Measurements from ENCODE around the gene SAMMSON.

SAMMSON gene

GRCh38 chr3:70094197-70094596 is 94.7 kb downstream of the SAMMSON start:
- DNase-seq, result no peak

DNA sequence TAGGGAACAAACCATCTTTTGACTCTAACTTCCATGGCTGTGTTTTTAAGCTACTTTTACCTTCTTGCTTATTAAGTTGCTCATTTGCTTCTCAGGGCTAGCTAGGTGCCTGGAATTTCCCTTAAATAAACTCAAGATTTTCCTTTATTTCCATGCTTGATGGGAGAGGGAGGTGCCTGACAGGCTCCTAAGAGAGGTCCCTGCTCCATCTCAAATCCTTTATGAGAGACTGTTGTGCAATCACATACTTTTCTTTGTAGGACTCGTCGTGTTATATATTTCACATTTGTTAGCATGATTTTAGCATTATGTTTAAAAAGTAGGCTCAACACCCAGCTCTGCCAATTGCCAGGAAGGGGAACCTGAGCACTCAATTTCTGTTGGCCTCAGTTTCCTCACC is 95.7 kb downstream of the SAMMSON start:
- no peak for DNase-seq

- no peak for DNase-seq
Measured at GRCh38 chr3:70096376-70097066, 97.0 kb downstream of the SAMMSON start.

DNA sequence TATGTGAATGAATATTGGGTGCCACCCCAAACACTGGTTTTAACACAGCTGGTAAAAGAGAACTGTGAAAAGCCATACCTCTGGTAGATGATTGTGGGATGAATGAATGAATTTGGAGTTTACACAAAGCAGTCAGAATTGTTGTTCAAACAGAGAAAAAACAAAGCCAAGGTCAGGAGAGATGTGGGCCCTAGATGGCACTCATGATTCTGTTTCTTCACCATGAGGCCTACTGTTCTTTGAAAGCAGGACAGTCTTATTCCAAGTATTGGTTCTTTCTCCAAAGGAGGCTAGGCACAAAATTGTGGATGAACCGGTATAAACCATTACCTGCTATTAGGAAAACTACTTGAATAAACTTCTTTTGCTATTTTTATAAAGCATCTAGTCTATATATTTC is 97.6 kb downstream of the SAMMSON start:
- no peak for DNase-seq

- no peak for DNase-seq
Measured at GRCh38 chr3:70108072-70108471, 108.5 kb downstream of the SAMMSON start.

- DNase-seq, result no peak
Measured at GRCh38 chr3:70108546-70108945, 109.0 kb downstream of the SAMMSON start.

DNA sequence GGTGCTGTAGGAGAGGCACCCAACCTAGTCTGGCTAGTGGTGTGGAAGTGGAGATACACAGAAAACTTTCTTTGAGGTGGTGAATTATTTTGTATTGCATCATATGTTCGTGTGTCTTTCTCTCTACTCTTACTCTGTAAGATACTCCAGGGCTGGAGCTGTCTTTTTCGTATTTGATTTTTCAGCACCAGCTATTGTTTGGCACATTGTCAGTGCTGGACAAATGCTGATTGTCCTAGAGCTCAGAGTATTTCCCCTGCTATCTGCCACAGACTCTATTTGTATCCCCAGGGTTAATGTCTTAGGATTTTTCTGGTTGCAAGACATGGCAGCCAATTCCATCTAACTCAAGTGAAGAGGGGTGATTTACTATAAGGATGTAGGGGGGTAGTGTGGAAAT is 110.5 kb downstream of the SAMMSON start:
- no peak for DNase-seq

- DNase-seq, result no peak
Measured at GRCh38 chr3:70111411-70111810, 111.9 kb downstream of the SAMMSON start.

DNA sequence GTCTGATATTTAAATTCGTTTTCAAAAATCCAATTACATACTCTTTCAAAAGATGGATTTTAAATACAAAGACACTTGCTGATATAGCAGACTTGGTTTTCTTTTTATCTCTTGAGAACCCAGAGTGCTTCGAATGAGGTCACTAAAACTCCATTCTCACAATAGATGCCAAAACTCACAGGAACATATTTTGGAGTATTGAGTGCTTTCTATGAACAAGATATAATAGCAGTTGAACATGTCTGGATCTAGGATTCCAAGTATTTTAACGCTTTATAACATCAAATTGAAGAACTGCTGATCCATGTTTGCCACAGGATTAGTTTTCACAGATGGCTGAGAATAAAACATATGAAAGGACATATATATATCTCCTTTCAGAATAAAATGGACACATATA is 113.2 kb downstream of the SAMMSON start:
- no peak for DNase-seq

- no peak for DNase-seq
Measured at GRCh38 chr3:70114431-70114830, 114.9 kb downstream of the SAMMSON start.

GRCh38 chr3:70119879-70120278 is 120.3 kb downstream of the SAMMSON start:
- DNase-seq, result no peak
